Uterus (tissue), 2 donors: ENCODE measurements around the gene CSKMT.
A peak's percentile ranks its signal among the peaks of the same experiment; 100 is the strongest.

Source experiments
- CTCF ChIP-seq, 4 experiments: fragments of 200-600 bp in 2 of 4; fragments of 450-650 bp in 2 of 4; sonication (generic) in 2 of 4; IDR thresholded peaks; one replicate each; pipeline ENCODE4 v1.5.1; 2016 to 2019; ENCODE audit warnings: antibody characterized with exemption in 4 of 4, mild to moderate bottlenecking in 2 of 4, moderate library complexity in 1 of 4
- POLR2A ChIP-seq, 2 donors: fragments of 450-650 bp; IDR thresholded peaks; one replicate each; pipeline ENCODE4 v1.6.1; 2016; ENCODE audit warnings: antibody characterized with exemption in 2 of 2, mild to moderate bottlenecking in 1 of 2, moderate library complexity in 1 of 2

GRCh38 chr11:62671608-62672389, 6.7 kb downstream of the CSKMT start, which contains the start of the genes LBHD1 and UQCC3:
- TF ChIP-seq CTCF (IDR thresholded peaks at IDR 0.05) (peak in 1 of 4 experiments; percentile 24), POLR2A (IDR thresholded peaks at IDR 0.05) (peak in 1 of 2 donors; percentile 48)
